GM12872 (cell line): ENCODE data around the gene ZMIZ1.

Experiments used
- CTCF ChIP-seq: IDR thresholded peaks from 3 replicates; pipeline ENCODE4 v1.5.1; 2011; ENCODE audit warnings: low read depth, mild to moderate bottlenecking, low read length, moderate library complexity; ENCODE audit not compliant: insufficient read depth

The ZMIZ1 gene

GRCh38 chr10:79158402-79159097 lies 89.8 kb downstream of the ZMIZ1 start:
- TF ChIP-seq CTCF = no peak

GRCh38 chr10:79159141-79159651 lies 90.4 kb downstream of the ZMIZ1 start:
- no peak for TF ChIP-seq CTCF

GRCh38 chr10:79159785-79160184 lies 91.0 kb downstream of the ZMIZ1 start:
- no peak for TF ChIP-seq CTCF

- TF ChIP-seq CTCF = no peak
These were observed 91.4 kb downstream of the ZMIZ1 start for GRCh38 chr10:79160191-79160590.

GRCh38 chr10:79161557-79161956 lies 92.8 kb downstream of the ZMIZ1 start:
- TF ChIP-seq CTCF = no peak

- no peak for TF ChIP-seq CTCF
These were observed 93.3 kb downstream of the ZMIZ1 start for GRCh38 chr10:79162022-79162421.

- TF ChIP-seq CTCF = no peak
These were observed 94.3 kb downstream of the ZMIZ1 start for GRCh38 chr10:79162861-79163665.
